Measurements from ENCODE around the gene CDK16.

GRCh38 chrX:47179221-47179927 lies 39.1 kb upstream of the CDK16 start:
- TF ChIP-seq, protein P1, sequence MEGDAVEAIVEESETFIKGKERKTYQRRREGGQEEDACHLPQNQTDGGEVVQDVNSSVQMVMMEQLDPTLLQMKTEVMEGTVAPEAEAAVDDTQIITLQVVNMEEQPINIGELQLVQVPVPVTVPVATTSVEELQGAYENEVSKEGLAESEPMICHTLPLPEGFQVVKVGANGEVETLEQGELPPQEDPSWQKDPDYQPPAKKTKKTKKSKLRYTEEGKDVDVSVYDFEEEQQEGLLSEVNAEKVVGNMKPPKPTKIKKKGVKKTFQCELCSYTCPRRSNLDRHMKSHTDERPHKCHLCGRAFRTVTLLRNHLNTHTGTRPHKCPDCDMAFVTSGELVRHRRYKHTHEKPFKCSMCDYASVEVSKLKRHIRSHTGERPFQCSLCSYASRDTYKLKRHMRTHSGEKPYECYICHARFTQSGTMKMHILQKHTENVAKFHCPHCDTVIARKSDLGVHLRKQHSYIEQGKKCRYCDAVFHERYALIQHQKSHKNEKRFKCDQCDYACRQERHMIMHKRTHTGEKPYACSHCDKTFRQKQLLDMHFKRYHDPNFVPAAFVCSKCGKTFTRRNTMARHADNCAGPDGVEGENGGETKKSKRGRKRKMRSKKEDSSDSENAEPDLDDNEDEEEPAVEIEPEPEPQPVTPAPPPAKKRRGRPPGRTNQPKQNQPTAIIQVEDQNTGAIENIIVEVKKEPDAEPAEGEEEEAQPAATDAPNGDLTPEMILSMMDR (IDR thresholded peaks at IDR 0.05): no peak
- no peak for TF ChIP-seq POLR2A (IDR thresholded peaks at IDR 0.05)
